CD14-positive monocyte (primary cell): ENCODE results near the gene COL5A3. TPM values are rescaled to one million over a fixed set of nuclear protein-coding genes. Genes with fewer than 3 reads are reported as not detected.

ENCODE experiments used
- DNase-seq, 3 donors: peaks; one replicate each; pipeline ENCODE4 v3.0.0-alpha.2; 2011 to 2022
- H2AFZ ChIP-seq: 2 replicates; pipeline ENCODE4 v1.6.0; 2012; ENCODE audit warnings: mild to moderate bottlenecking, low read depth, low read length, inconsistent platforms; ENCODE audit not compliant: insufficient read depth, poor library complexity, severe bottlenecking
- H3K27ac ChIP-seq, 2 donors: 1 replicate in 1 of 2; 2 replicates in 1 of 2; pipeline ENCODE4 v1.5.1; 2012 to 2013; ENCODE audit warnings: low read length in 2 of 2, control low read depth in 1 of 2, inconsistent platforms in 1 of 2, low read depth in 1 of 2, mild to moderate bottlenecking in 1 of 2
- H3K27me3 ChIP-seq, 2 donors: one replicate each; pipeline versions ENCODE4 v1.6.0 to v1.6.1; 2011 to 2013; ENCODE audit warnings: low read length in 2 of 2; ENCODE audit not compliant: control insufficient read depth in 2 of 2, insufficient read depth in 2 of 2
- H3K36me3 ChIP-seq, 2 donors: replicated peaks in 1 of 2; 1 replicate in 1 of 2; 2 replicates in 1 of 2; pipeline versions ENCODE4 v1.5.1 to v1.6.1; 2012 to 2013; ENCODE audit warnings: low read length in 2 of 2, control low read depth in 1 of 2, inconsistent platforms in 1 of 2, mild to moderate bottlenecking in 1 of 2; ENCODE audit not compliant: insufficient read depth in 2 of 2, control insufficient read depth in 1 of 2
- H3K4me1 ChIP-seq, 2 donors: 1 replicate in 1 of 2; 2 replicates in 1 of 2; pipeline versions ENCODE4 v1.5.1 to v1.6.1; 2012 to 2013; ENCODE audit warnings: low read length in 2 of 2, control low read depth in 1 of 2, inconsistent platforms in 1 of 2, mild to moderate bottlenecking in 1 of 2, moderate library complexity in 1 of 2; ENCODE audit not compliant: insufficient read depth in 2 of 2, control insufficient read depth in 1 of 2
- H3K4me2 ChIP-seq: replicated peaks from 2 replicates; pipeline ENCODE3; 2012; ENCODE audit warnings: low read length, moderate library complexity, mild to moderate bottlenecking; ENCODE audit not compliant: poor library complexity, severe bottlenecking; ENCODE audit errors: extremely low read depth
- H3K4me3 ChIP-seq, 3 experiments: fragments of 200-600 bp in 1 of 3; sonication (generic) in 1 of 3; replicated peaks in 1 of 3; 1 replicate in 2 of 3; 2 replicates in 1 of 3; pipeline ENCODE4 v1.5.1; 2011 to 2013; ENCODE audit warnings: low read length in 3 of 3, mild to moderate bottlenecking in 3 of 3, control low read depth in 2 of 3, low read depth in 2 of 3, inconsistent platforms in 1 of 3, moderate library complexity in 1 of 3
- H3K79me2 ChIP-seq: 2 replicates; pipeline ENCODE4 v1.6.0; 2012; ENCODE audit warnings: mild to moderate bottlenecking, control low read depth, inconsistent platforms, low read length, moderate library complexity; ENCODE audit not compliant: insufficient read depth
- H3K9ac ChIP-seq: 2 replicates; pipeline ENCODE4 v1.6.0; 2017; ENCODE audit warnings: low read length, mild to moderate bottlenecking; ENCODE audit not compliant: insufficient read depth, poor library complexity, severe bottlenecking
- H3K9me3 ChIP-seq, 2 donors: replicated peaks in 1 of 2; 1 replicate in 1 of 2; 2 replicates in 1 of 2; pipeline versions ENCODE4 v1.5.1 to v1.6.1; 2012 to 2013; ENCODE audit warnings: low read length in 2 of 2, control low read depth in 1 of 2; ENCODE audit not compliant: control insufficient read depth in 1 of 2, insufficient read depth in 1 of 2
- H4K20me1 ChIP-seq: 2 replicates; pipeline ENCODE4 v1.6.0; 2012; ENCODE audit warnings: mild to moderate bottlenecking, low read length, control low read depth, moderate library complexity; ENCODE audit not compliant: insufficient read depth
- H3K27ac Mint-ChIP-seq, 7 donors: one replicate each; pipeline ENCODE4 v1.8.0; 2020; ENCODE audit warnings: mild to moderate bottlenecking in 7 of 7, mixed read lengths in 7 of 7, moderate library complexity in 6 of 7, inconsistent platforms in 2 of 7
- H3K27me3 Mint-ChIP-seq, 3 donors: one replicate each; pipeline ENCODE4 v1.8.0; 2021 to 2022; ENCODE audit warnings: low read depth in 3 of 3, mild to moderate bottlenecking in 3 of 3, mixed read lengths in 3 of 3, moderate library complexity in 3 of 3, inconsistent platforms in 1 of 3
- H3K36me3 Mint-ChIP-seq, 2 donors: one replicate each; pipeline ENCODE4 v1.8.0; 2020; ENCODE audit warnings: mixed read lengths in 2 of 2, inconsistent platforms in 1 of 2, mild to moderate bottlenecking in 1 of 2
- H3K4me1 Mint-ChIP-seq: one replicate; pipeline ENCODE4 v1.8.0; 2020; ENCODE audit warnings: mild to moderate bottlenecking, mixed read lengths
- H3K4me3 Mint-ChIP-seq, 2 donors: one replicate each; pipeline ENCODE4 v1.8.0; 2020; ENCODE audit warnings: mild to moderate bottlenecking in 2 of 2, mixed read lengths in 2 of 2, moderate library complexity in 1 of 2
- H3K9me3 Mint-ChIP-seq, 7 donors: one replicate each; pipeline ENCODE4 v1.8.0; 2020 to 2022; ENCODE audit warnings: mixed read lengths in 7 of 7, mild to moderate bottlenecking in 6 of 7, moderate library complexity in 6 of 7, inconsistent platforms in 2 of 7
- CTCF ChIP-seq: fragments of 200-600 bp; IDR thresholded peaks from one replicate; pipeline ENCODE4 v1.8.0; 2022; ENCODE audit warnings: antibody characterized with exemption, mild to moderate bottlenecking
- WGBS: methylation state at CpG from one replicate; pipeline ENCODE4 v1.1.5; 2013; ENCODE audit warnings: missing lambda C conversion rate; ENCODE audit not compliant: insufficient coverage; 5-methylcytosine and 5-hydroxymethylcytosine counted together
- intact Hi-C, 2 donors: fragments of 100-400 bp; cut with micrococcal nuclease; formaldehyde crosslinking; loops; one replicate each; pipeline versions ENCODE4 v1.15.0 to v1.15.1; 2023
- polyA plus RNA-seq, 3 donors: library from polyadenylated mRNA; depleted of rRNA in 1 of 3; unstranded in 2 of 3; stranded (reverse) in 1 of 3; fragments of 300-500 nt in 2 of 3; fragments of >200 nt in 1 of 3; fragmentation: Illumina TruSeq in 2 of 3; gene quantifications; 1 replicate in 2 of 3; 2 replicates in 1 of 3; pipeline ENCODE4 v1.2.3, GENCODE V29; 2012 to 2021

Gene COL5A3
- polyA plus RNA-seq, 3 donors = not detected

DNA sequence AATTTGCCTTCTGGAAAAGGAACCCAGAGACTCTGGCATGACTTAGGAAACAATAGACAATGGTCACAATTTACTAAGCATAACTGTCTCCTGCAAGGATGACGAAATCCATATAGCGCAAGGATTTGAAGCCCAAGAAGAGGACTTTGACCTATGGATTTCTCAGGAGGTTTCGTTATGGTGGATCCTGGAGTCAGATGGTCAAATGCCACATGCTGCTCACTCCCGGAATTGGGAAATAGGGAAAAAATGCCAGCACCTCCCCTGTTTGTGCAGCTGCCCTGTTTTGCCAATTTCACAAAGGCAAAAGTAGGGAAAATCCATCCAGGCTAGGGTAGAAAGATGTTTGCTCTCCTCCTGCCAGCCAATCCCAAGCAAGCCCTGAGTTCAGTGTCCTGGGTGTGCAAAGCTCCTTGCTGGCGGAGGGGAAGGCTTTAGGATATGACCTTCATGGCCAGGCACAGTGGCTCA is 26.3 kb upstream of the COL5A3 start:
- H3K4me1 Mint-ChIP-seq = no peaks in the 10 kb centered on the region
- H3K9ac ChIP-seq = no peak overlapping the region
- no peaks in the 10 kb centered on the region for H3K4me1 ChIP-seq
- no peaks in the 10 kb centered on the region for H3K79me2 ChIP-seq
- no peaks in the 10 kb centered on the region for H3K36me3 Mint-ChIP-seq
- H3K27ac ChIP-seq = no peak overlapping the region
- H3K27ac Mint-ChIP-seq = no peak overlapping the region
- DNase-seq = no peak
- peaks cover 0 to 2% of the 10 kb centered on the region in 2 donors for H3K27me3 ChIP-seq
- intact Hi-C loops = no loop called here
- WGBS = 77% methylated on average over 2 of the region's 5 CpGs
- no peak overlapping the region for H3K4me2 ChIP-seq
- TF ChIP-seq CTCF = no peak
- peaks cover 9 to 20% (median 13%) of the 10 kb centered on the region in 3 donors for H3K27me3 Mint-ChIP-seq
- no peaks in the 10 kb centered on the region for H3K36me3 ChIP-seq
- no peaks in the 10 kb centered on the region for H4K20me1 ChIP-seq
- no peak overlapping the region for H3K4me3 Mint-ChIP-seq
- no peak overlapping the region for H3K4me3 ChIP-seq
- peaks cover 3 to 11% of the 10 kb centered on the region in 2 donors for H3K9me3 ChIP-seq
- H2AFZ ChIP-seq = no peak overlapping the region
- peaks cover 4 to 16% (median 8%) of the 10 kb centered on the region in 7 donors for H3K9me3 Mint-ChIP-seq

DNA sequence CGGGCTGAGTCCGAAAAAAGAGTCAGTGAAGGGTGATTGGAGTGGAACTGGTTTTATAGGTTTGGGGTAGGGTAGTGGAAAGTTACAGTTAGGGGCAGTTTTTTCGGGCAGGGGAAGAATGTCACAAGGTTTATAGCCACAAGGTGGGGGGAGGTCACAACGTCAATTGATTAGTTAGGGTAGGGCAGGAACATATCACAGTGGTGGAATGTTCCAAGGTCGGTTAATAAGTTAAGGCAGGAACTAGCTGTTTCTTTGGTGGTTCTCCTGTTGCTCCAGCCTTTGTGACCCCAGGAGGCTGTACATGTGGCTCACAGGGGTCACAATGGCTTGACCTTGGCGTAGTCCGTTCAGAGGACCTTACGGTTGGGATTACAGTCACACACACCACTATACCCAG is 23.3 kb upstream of the COL5A3 start:
- H3K4me1 ChIP-seq = no peaks in the 10 kb centered on the region
- intact Hi-C loops = no loop called here
- Mint-ChIP-seq H3K4me1 (no peaks in the 10 kb centered on the region), H3K27me3 (peaks cover 9 to 15% (median 13%) of the 10 kb centered on the region in 3 donors), H3K9me3 (peaks cover 0 to 2% (median 0%) of the 10 kb centered on the region in 7 donors), H3K27ac (no peak overlapping the region), H3K4me3 (no peak overlapping the region), H3K36me3 (no peaks in the 10 kb centered on the region)
- H3K36me3 ChIP-seq = no peaks in the 10 kb centered on the region
- H3K79me2 ChIP-seq = no peaks in the 10 kb centered on the region
- no peak for DNase-seq
- 66% methylated on average over 4 of the region's 8 CpGs for WGBS
- no peaks in the 10 kb centered on the region for H4K20me1 ChIP-seq
- TF ChIP-seq CTCF = no peak
- no peaks in the 10 kb centered on the region for H3K9me3 ChIP-seq
- no peak overlapping the region for H3K9ac ChIP-seq
- no peak overlapping the region for H3K4me3 ChIP-seq
- no peak overlapping the region for H3K4me2 ChIP-seq
- H3K27ac ChIP-seq = no peak overlapping the region
- peaks cover 0 to 3% of the 10 kb centered on the region in 2 donors for H3K27me3 ChIP-seq
- H2AFZ ChIP-seq = no peak overlapping the region
